Measurements from ENCODE around the gene ITSN1.
"Not testable (repeated sequence)": the region's sequence is repeated elsewhere in the genome, so short reads cannot be mapped to it uniquely, and the experiment has no call there.

The ITSN1 gene

GRCh38 chr21:33844890-33845205 lies 202.5 kb downstream of the ITSN1 start:
- no peak for DNase-seq

- DNase-seq = no peak
These were observed 203.8 kb downstream of the ITSN1 start for GRCh38 chr21:33846141-33846540.

GRCh38 chr21:33847588-33848248 lies 205.4 kb downstream of the ITSN1 start:
- DNase-seq = no peak

GRCh38 chr21:33848249-33848953 lies 206.1 kb downstream of the ITSN1 start:
- DNase-seq = no peak

- DNase-seq = no peak
These were observed 207.5 kb downstream of the ITSN1 start for GRCh38 chr21:33849834-33850233.

- DNase-seq = no peak
These were observed 208.1 kb downstream of the ITSN1 start for GRCh38 chr21:33850401-33850800.

- no peak for DNase-seq
These were observed 208.7 kb downstream of the ITSN1 start for GRCh38 chr21:33850985-33851384.

GRCh38 chr21:33852485-33852884 lies 210.2 kb downstream of the ITSN1 start:
- DNase-seq = no peak

GRCh38 chr21:33854604-33855003 lies 212.3 kb downstream of the ITSN1 start:
- no peak for DNase-seq

- no peak for DNase-seq
These were observed 212.9 kb downstream of the ITSN1 start for GRCh38 chr21:33855190-33855589.

- no peak for DNase-seq
These were observed 214.7 kb downstream of the ITSN1 start for GRCh38 chr21:33856893-33857527.

GRCh38 chr21:33857846-33858666 lies 215.8 kb downstream of the ITSN1 start:
- no peak for DNase-seq

GRCh38 chr21:33858667-33859372 lies 216.5 kb downstream of the ITSN1 start:
- DNase-seq = no peak

GRCh38 chr21:33859373-33860102 lies 217.2 kb downstream of the ITSN1 start:
- DNase-seq = no peak

GRCh38 chr21:33860332-33860879 lies 218.1 kb downstream of the ITSN1 start:
- DNase-seq = no peak

GRCh38 chr21:33861125-33861524 lies 218.8 kb downstream of the ITSN1 start:
- no peak for DNase-seq

GRCh38 chr21:33863191-33863590 lies 220.9 kb downstream of the ITSN1 start:
- DNase-seq = not testable (repeated sequence)

GRCh38 chr21:33864150-33864549 lies 221.8 kb downstream of the ITSN1 start:
- no peak for DNase-seq

- DNase-seq = no peak
These were observed 222.9 kb downstream of the ITSN1 start for GRCh38 chr21:33865176-33865575.

- DNase-seq = no peak
These were observed 223.8 kb downstream of the ITSN1 start for GRCh38 chr21:33865996-33866575.

- no peak for DNase-seq
These were observed 224.5 kb downstream of the ITSN1 start for GRCh38 chr21:33866826-33867225.

All from activated CD4-positive, alpha-beta T cell treated with anti-CD3 and anti-CD28 coated beads, Interleukin-2, amount 50 U/mL, for 1 hour (primary cell).